Fibroblast of peridontal ligament (primary cell): ENCODE data around the gene IL32.

Source experiments
- DNase-seq: peaks from one replicate; pipeline ENCODE4 v3.0.0-alpha.2; 2010; ENCODE audit errors: extremely low read depth

The IL32 gene

DNA sequence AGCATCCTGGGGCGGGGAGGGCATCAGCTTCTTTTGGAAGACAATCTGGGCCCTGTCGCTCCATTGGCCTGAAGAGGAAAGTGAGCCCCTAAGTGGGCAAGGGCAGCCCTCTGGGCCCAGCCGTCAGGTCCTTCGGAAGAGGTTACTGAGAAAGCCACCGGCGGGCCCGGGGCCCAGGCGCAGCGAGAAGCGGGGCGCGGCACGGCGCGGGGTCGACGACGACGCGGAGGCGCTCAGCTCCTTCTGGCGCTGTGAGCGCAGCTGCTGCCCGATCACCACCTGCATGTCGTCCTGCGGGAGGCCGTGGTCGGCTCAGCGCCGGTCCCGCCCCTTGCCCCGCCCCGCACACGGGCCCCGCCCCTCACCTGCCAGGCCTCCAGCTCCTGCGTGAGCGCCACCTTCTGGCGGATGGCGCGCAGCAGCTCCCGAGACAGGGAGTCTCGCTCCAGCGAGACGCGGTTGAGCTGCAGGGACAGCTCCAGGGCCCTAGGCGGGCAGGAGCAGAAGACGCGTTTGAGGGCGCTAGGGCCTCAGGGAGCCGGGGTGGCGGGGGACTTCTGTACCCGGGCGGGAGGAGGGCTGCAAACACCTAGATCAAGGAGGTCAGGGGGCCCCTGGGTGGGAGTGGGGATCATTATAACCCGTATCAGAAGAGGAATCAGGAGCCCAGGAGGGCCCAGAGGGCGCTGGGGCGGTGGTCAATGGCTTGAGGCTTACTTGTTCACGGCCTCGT lies 37.3 kb upstream of the IL32 start:
- peak; percentile 36 for DNase-seq

DNA sequence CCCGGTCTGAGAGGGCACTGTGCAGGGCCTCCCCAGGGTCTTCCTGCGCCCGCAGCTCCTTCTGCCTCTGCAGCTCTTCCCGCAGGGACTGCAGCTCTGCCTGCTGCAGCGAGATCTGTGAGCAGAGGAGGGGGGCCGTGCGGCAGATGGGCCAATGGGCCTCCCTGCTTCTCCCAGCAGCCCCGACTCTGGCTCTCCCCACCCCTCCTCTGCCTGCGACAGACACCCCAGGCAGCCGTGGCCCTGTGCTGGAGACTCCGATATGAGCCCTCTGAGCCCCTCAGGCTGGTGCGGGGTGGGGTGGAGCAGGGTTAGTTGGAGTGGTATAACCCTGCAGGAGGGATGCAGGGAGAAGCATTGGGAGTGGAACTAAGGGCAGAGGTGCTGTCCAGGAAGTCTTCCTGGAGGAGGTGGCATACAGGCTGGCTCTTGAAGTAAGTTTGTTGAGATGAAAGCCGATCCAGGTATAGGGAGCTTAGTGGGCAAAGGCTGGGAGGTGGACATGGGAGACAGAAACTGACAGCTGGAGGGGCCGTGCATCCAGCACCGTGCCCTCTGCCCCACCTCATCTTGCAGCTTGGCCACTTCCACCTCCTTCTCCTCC lies 36.6 kb upstream of the IL32 start:
- DNase-seq, result no peak

GRCh38 chr16:3029491-3030221 lies 35.8 kb upstream of the IL32 start:
- peak; percentile 15 for DNase-seq

GRCh38 chr16:3030222-3031212 lies 34.9 kb upstream of the IL32 start:
- no peak for DNase-seq

- no peak for DNase-seq
Observed at GRCh38 chr16:3032624-3033023, 32.8 kb upstream of the IL32 start.

DNA sequence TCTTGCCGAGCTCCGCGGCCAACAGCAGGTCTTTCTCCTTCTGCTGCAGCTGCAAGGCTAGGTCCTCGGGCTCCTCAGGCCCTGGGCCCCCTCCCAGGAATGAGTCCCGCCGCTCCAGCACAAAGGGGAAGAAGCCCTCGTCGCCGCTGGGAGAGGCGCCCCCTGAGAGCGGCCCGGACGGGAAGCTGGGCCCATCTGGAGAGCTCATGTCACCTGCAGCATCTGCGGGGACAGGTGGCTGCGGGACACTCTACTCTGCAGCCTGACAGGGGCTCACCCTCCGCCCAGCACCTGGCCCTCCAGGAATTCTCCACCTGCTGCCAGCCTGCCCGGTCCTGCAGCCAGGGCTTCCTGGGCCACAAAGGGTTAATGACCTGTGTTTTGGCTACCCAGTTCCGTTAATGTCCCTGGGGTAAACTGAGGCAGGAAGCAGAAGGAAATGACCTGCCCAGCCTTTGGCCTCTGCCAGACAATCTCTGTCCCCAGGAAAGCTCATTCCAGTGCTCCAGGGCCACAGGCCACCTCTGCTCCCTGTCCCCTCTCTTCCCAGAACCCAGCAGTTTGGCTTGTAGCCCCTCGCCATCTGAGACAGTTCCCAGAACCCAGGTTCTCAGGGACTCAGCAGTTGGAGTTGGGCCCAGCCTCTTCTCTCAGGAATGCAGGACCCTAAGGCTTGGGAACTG lies 30.0 kb upstream of the IL32 start:
- DNase-seq, result no peak

- DNase-seq, result no peak
Observed at GRCh38 chr16:3035972-3036725, 29.3 kb upstream of the IL32 start.

DNA sequence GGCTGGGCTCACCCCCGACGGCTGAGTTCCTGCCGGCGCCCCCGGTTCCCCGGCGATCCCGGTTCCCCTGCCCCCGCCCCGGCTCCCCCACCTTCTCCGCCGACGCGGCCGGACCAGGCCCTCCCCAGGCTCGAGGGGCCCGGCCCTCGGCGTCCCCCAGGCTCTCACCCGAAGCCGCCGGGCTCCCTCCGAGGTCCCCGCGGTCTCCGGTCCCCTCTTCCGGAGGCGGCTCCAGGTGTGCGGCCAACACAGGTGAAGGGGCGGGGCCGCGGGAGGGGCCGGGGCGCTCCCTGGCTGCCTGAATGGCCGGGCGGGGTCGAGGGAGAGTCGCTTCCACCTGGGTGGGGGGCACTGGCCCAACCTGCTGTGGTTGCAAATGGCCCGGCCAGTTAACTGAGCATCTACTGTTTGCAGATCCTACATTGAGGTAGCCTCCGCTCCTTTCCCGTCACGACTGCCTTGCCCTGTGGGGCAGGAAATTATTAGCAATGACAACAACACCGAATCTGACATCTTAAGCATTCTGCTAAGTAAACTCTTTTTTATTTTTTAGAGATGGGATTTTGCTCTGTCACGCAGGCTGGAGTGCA lies 28.6 kb upstream of the IL32 start, which contains the start of gene BICDL2:
Gene BICDL2, minus strand, starts transcription at position 219 of the 590 bp plus-strand sequence. CDS start 1,448 bp downstream, outside the sequence.
- no peak for DNase-seq

GRCh38 chr16:3038256-3038655 lies 27.2 kb upstream of the IL32 start:
- no peak for DNase-seq

- no peak for DNase-seq
Observed at GRCh38 chr16:3038896-3039295, 26.5 kb upstream of the IL32 start.

DNA sequence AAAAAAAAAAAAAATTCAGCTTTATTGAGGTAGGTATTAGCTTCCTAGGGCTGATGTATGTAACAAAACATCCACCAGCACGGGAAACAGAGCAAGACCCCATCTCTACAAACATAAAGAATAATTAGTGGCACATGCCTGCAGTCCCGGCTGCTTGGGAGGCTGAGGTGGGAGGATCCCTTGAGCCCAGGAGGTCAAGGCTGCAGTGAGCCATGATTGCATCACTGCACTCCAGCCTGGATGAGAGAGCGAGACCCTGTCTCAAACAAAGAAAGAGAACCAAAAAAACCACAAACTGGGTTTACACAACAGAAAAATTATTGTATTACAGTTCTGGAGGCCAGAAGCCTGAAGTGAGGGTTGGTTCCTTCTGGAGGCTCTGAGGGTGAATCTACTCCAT lies 23.1 kb upstream of the IL32 start:
- no peak for DNase-seq

DNA sequence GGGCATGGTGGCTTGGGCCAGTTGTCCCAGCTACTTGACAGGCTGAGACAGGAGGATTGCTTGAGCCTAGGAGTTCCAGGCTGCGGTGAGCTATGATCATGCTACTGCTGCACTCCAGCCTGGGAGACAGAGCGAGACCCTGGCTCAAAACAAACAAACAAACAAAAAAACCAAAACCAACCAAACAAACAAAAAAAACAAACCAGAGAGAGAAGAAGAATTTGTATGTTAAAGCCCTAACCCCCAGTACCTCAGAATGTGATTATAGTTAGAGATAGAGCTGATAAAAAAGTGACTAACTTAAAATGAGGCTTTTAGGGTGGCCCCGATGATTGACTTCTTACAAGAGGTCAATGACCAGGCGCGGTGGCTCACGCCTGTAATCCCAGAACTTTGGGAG lies 20.7 kb upstream of the IL32 start:
- DNase-seq, result no peak

DNA sequence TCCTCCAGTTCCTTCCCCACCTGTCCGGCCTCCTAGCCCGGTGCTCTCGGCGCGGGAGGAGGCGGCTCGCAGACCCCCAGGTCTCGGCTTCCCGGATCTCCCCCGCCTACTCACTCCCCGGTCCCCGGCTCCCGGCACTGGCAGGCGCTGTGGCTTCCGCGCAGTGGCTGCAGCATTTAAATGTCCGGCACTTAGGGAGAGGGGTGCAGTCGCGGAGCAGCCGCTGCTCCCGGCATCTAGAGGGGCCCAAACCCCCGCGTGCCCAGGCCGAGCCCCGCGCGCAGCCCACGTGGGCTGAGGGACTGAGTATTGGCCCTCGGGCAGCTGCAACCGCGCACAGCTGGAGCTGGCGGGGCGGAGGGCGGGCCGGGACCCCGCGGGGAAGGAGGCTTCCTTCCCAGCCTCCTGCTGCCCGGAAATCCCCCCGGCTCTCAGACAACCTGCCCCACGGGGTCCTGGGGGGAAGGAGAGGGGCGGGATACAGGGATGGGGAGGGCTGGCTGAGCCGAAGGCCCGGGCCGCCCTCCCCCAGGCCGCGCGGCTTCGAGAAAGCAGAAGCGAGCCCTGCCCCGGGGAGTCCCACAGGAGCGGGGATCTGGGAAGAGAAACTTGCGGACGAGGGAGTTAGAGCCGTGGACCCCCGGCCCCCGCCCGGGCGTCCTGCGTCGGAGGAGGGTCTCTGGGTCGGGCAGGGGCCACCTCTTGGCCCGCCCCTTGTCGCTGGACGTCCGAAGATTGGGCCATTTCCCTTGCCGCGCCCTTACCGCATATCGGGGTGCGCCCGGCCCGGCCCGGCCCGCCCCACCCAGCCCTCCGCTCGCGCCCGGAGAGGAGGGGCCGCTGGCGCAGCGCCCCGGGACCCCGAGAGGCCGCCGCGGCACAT lies 19.4 kb upstream of the IL32 start, which contains the start of gene MMP25:
Gene MMP25, plus strand, starts transcription at position 804 of the 883 bp plus-strand sequence. CDS start 357 bp downstream, outside the sequence.
- no peak for DNase-seq

GRCh38 chr16:3046641-3047386 lies 18.6 kb upstream of the IL32 start:
- no peak for DNase-seq

DNA sequence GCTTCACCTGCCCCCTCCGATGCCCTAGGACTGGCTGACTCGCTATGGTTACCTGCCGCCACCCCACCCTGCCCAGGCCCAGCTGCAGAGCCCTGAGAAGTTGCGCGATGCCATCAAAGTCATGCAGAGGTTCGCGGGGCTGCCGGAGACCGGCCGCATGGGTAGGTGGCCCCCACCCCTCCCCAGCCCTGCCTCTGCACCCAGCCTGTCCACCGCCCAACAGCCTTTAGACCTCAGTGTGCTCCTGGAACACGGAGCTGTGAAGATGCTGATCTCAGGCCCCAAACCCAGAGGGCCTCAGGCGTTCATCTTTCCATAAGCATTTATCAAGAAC lies 18.1 kb upstream of the IL32 start:
- DNase-seq, result no peak

DNA sequence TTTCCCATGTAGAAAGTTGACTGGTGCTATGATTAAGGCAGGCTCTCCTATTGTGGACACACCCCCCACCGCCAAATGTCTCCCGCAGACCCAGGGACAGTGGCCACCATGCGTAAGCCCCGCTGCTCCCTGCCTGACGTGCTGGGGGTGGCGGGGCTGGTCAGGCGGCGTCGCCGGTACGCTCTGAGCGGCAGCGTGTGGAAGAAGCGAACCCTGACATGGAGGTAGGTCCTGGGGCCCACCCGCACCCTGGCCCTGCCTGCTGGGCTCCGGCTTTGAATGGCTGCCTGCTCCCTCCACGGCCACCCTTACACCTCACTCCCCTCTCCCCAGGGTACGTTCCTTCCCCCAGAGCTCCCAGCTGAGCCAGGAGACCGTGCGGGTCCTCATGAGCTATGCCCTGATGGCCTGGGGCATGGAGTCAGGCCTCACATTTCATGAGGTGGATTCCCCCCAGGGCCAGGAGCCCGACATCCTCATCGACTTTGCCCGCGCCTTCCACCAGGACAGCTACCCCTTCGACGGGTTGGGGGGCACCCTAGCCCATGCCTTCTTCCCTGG lies 15.4 kb upstream of the IL32 start:
- DNase-seq, result no peak

- no peak for DNase-seq
Observed at GRCh38 chr16:3050487-3050886, 15.0 kb upstream of the IL32 start.

DNA sequence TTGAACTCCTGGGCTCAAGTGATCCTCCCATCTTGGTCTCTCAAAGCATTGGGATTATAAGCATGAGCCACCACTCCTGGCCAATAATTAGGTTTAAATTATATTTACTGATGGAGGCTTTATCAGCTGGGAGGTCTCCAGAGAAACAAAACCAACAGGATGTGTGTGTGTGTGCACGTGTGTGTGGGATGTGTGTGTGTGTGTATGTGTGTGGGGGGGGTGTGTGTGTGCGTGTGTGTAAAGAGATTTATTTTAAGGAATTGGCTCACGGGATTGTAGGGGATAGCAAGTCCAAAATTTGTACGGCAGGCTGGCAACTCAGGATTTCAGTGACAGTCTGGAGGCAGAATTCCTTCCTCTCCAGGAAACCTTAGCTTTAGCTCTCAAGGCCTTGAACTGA lies 14.4 kb upstream of the IL32 start:
- no peak for DNase-seq
